Esophagus squamous epithelium (tissue), 4 donors: ENCODE results near the gene IQCF2.
A peak's percentile ranks its signal among the peaks of the same experiment; 100 is the strongest.

ENCODE experiments used
- POLR2A ChIP-seq, 4 donors: fragments of 450-650 bp; IDR thresholded peaks; one replicate each; pipeline ENCODE4 v1.6.1; 2017; ENCODE audit warnings: antibody characterized with exemption in 4 of 4, mild to moderate bottlenecking in 4 of 4, moderate library complexity in 3 of 4
- TF ChIP-seq, protein P1 (sequence below), 6 experiments: fragments of 450-650 bp in 4 of 6; fragments of 200-600 bp in 2 of 6; sonication (generic) in 2 of 6; IDR thresholded peaks; one replicate each; pipeline ENCODE4 v1.5.1; 2016 to 2019; ENCODE audit warnings: antibody characterized with exemption in 6 of 6, mild to moderate bottlenecking in 4 of 6, moderate library complexity in 4 of 6

DNA sequence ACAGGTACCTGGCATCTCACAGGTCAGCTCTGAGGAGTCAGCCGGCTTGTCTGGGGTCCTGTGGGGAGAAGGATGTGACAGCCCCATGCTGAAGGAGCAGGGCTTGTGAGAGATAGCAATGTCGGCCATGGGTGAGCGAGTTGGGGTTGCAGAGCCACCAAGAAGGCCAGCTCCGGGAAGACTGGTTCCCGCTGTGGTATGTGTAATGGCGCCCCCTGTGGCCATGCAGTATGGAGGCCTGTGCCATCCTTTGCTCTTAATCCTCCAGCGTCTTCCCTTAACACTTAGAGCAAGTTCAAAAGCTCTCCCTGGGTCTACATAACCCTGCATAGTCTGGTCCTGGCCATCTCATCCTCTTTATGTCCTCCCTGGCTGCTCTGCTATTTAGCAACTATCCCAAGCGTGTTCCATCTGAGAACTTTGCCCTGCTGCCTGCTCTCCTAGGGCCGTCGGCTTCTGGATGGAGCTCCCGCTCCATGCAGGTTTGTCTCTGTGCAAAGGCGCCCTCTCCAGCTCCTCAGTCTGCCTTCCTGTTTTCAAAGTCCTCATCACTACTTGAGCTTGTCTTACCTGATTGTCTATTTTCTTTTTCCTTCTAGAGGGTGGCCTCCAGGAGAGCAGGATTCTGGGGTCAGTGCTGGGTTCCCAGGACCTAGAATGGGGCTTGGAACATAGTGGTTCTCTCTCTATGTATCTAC, 41.6 kb upstream of the IQCF2 start:
- TF ChIP-seq, protein P1, sequence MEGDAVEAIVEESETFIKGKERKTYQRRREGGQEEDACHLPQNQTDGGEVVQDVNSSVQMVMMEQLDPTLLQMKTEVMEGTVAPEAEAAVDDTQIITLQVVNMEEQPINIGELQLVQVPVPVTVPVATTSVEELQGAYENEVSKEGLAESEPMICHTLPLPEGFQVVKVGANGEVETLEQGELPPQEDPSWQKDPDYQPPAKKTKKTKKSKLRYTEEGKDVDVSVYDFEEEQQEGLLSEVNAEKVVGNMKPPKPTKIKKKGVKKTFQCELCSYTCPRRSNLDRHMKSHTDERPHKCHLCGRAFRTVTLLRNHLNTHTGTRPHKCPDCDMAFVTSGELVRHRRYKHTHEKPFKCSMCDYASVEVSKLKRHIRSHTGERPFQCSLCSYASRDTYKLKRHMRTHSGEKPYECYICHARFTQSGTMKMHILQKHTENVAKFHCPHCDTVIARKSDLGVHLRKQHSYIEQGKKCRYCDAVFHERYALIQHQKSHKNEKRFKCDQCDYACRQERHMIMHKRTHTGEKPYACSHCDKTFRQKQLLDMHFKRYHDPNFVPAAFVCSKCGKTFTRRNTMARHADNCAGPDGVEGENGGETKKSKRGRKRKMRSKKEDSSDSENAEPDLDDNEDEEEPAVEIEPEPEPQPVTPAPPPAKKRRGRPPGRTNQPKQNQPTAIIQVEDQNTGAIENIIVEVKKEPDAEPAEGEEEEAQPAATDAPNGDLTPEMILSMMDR (IDR thresholded peaks at IDR 0.05): peak in 2 of 6 experiments; percentile 16 to 38
- TF ChIP-seq POLR2A (IDR thresholded peaks at IDR 0.05): no peak
